Stimulated activated CD4-positive, alpha-beta T cell treated with anti-CD3 and anti-CD28 coated beads, TNF-alpha, amount 100 ng/mL, for 48 hours (primary cell): Measurements from ENCODE around the gene MOSPD2.

Experiments used
- DNase-seq, 3 donors: peaks; one replicate each; pipeline ENCODE4 v3.0.0-alpha.2; 2020; ENCODE audit warnings: low read depth in 3 of 3

MOSPD2 gene

DNA sequence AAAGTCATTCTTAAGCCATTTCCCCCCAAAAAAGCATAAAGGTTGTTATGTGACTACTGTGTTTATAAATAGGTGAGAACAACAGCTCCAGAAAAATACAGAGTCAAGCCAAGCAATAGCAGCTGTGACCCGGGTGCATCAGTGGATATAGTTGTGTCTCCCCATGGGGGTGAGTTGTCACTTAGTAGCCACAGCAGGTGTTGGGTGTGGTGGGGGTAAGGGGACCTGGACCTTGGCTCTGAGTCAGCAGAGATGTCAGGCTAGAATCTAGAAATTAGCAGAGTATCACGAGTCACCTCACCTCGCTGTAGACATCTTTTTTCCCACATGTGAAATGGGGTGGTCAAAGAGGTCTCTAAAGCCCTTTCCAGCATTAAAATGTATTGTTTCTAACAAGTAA, 42.4 kb downstream of the MOSPD2 start:
- no peak for DNase-seq

DNA sequence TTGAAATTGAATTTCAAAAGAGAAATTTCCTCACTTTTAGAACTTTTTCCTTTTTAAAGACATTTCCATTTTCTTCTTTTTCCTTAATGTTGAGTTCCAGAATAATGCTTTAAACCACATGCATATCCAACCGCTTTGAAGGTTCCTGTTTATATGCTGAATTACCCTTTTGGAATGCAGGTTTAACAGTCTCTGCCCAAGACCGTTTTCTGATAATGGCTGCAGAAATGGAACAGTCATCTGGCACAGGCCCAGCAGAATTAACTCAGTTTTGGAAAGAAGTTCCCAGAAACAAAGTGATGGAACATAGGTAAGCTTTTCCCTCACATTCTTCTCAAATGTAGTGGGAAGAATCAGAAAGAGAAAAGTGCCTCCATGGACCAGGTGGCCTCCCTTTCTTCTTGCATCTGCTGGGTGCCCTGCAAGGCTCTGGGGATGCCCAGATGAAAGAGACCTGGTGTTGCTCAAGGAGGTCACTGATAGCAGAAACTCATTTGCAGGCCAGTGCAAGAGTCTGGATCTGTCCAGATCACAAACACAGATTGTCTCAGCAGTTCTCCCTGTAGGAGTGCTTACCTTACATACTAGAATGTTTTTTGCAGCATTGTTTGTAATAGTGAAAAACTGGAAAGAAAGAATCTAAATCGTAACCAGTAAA, 42.9 kb downstream of the MOSPD2 start:
- no peak for DNase-seq

DNA sequence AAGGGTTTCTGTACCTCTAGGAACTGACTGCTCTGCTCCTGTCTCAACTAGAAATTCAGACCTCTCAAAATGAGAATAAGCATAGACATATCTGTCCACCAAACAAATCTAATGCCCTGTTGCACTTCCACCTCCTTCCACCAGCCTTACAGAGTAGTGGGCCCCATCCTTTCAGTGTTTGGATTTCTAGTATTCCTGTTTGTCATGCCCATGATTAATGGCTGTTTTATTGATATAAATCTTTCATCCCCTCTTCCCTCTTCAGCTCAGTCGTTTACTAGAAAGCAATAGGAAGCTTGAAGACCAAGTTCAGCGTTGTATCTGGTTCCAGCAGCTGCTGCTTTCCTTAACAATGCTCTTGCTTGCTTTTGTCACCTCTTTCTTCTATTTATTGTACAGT, 46.2 kb downstream of the MOSPD2 start:
- no peak for DNase-seq

DNA sequence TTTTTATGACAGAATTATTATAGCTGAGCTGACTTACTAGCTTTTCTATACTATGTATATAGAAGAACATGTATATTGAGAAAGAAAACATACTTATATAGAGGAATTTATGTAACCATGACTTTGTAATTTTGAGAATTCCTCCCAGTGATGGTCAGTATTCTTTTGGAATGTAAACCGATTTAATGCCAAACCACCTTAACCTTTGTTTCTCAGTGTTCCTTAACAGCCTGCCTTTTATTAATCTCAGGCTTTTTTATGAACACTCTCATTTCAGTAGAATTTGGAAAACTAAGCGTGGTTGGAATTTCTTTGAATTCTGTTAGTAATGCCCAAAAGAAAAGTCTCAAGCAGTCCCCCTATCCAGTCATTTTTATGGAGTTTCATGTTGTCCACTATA, 47.0 kb downstream of the MOSPD2 start:
- DNase-seq = no peak

DNA sequence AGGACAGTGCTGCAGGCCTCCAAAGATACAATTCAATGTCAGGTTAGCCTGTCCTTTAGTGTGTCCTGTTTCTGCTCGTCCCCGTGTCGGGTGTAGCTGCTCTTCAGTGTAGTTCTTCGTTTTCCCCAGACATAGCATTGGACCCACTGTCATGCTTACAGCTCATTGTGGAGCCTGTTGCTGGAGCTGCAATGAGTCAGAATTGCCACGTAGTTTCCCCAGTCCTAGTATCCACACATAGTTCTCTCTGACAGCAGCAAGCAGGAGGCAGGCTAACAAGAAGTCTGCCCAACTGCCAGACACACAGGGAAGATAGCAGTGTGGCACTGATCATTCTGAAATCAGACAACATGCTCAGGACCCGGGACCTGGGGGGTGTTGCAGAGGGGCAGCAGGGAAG, 49.2 kb downstream of the MOSPD2 start:
- no peak for DNase-seq

DNA sequence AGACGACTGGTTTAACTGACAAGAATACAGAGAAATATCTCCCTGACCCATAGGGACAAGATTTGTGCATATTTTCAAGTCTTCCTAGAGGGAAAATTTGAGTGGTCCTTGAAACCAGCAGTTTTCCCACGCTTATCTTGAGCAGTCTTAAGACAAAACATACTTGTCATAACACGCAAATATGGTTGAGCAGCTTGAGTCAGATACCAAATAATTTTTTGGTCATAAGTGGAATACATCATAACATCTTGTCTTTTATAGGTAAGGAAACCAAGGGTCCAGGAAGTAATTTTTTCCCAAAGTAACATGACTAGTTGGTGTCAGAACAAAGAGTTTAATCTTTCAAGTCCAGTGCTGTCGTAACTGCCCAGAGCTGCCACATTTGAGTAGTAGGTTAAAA, 50.5 kb downstream of the MOSPD2 start:
- DNase-seq = no peak

DNA sequence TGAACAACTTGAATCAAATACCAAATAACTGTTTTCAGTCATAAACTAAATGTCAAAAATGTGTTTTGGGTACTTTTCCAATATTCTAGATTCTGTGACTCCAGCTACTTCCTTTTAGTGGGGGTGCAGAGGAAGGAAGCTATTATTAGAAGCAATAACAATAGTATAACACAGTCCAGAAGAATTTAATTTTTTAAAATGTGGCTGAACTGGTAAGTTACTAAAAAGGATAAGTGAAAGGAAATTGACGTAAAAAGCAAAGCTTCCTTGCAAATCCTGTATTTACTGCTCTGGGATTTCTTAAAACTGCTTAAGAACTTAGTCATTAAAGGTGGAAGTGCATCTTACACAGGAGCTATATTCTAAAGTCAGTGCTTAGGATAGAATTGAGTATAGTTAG, 53.2 kb downstream of the MOSPD2 start:
- no peak for DNase-seq

DNA sequence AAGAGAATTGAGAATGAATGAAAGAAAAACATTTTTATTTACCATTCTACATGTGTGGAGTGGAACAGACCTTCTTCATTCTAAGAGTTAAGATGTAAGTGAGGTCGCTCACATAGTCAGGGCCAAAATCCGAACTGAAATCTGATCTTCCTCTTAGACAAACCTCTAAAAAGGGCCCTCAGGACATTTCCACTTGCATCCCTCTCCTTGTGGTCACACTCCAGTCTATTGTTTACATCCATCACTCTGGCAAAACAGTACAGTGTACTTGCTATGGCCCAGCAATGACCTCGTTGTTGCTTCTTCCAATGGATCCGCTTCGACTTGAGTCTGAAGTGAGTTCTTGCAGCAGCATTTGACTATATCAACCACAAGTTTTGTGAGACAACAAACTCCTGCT, 54.2 kb downstream of the MOSPD2 start:
- no peak for DNase-seq

DNA sequence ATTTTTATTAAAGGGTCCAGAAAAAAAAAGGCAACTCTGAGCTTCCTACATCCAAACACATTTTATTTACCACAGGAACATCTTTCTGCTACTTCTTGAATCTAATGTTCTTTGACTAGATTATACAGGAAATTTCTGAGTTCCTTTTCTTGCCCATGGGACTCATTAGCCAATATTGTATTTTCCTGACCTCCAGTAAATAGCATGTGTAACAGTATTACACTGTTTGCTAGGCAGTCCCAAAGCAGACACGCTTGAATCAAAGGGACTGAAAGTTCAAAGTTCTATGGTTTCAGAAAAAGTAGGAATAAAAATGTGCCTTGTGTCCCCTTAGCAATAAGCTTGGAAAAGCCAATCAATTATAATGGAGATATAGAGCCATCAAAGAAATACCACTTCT, 57.4 kb downstream of the MOSPD2 start:
- no peak for DNase-seq

DNA sequence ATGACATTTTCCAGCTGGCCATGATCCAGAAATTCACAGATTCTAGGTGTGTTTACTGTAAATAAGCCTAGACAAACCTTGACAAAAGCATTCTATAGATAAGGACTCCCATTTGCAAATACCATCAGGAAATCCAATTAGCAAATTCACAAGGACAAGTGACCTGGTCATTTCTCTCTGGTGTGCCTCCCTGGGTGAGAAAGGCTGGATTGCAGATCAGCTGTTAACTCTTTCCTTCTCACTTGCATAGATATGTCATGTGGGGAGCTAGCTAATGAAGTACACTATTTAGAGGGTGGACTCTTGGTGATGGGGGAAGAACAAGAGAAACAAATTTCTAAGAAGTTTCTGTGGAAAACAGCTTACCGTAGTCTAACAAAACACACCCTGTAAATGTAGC, 58.9 kb downstream of the MOSPD2 start:
- no peak for DNase-seq

DNA sequence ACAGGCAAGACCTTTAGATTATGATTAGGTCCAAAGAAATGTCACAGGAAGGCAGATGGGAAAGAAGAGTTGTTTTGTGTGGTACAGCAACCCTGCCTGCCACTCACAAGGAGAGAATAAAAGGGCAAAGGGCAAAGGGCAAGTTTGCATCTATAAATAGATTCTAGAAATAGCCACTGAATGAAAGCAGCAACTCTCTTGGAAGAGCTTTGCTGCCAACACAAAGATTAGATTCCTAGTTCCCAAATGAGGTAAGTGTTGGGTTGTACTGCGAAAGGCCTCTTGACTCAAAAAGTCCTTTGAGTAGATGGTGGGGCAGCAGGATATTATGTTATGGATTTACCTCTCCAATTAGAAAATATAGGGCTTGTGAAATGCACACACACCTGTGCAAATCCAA, 61.2 kb downstream of the MOSPD2 start:
- no peak for DNase-seq

DNA sequence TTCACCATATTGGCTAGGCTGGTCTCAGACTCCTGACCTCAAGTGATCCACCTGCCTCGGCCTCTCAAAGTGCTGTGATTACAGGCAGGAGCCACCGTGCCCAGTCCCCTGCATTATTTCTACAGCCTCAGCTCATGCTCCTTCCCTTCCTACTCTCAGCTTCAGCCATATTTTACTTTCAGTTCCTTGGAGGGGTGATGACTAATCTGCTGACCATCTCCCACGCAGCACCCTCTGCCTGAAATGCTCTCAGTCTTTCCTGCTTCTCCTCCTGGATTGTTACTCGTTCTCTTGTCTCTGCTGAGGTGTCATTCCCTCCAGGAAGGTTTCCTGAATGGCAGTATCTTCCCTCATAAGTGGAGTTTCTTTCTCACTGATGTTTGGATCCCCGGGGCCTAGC, 63.3 kb downstream of the MOSPD2 start:
- DNase-seq = no peak

DNA sequence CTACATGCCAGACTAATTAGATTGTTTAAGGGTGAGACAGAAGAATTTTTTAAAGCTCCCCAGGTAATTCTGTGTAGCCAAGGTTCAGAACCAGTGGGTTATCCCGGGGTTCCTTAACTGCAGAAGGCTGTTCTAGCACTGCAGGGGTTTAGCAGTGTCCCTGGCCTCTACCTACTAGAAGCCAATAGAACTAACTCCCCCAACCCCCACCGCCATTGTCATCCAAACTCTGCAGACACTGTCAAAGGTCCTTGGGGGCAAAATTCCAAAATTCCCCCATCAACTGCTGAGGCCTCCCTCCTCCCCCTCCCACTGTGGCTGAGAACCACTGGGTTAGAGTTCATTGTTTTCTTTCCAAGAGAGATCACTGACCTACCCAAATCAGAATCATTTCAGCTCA, 66.4 kb downstream of the MOSPD2 start:
- DNase-seq = no peak

DNA sequence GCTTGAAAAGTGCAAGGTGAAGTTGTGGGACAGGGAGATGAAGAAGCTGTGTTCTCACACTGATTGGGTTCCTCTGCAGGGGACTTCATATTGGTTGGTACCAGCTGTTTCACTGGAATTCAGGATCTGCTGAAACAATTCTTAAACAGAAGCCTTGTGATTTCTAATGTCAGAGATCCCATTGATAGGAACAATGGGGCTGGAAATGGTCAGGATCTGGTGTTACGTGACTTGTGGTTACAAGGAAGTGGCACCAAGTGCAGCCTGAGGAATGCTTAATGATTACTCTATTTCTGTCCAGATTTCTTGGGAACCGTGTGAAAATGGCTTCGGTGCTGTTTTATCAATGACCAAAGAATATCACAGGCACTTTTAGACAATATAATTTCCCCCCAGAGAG, 68.1 kb downstream of the MOSPD2 start:
- DNase-seq = no peak

DNA sequence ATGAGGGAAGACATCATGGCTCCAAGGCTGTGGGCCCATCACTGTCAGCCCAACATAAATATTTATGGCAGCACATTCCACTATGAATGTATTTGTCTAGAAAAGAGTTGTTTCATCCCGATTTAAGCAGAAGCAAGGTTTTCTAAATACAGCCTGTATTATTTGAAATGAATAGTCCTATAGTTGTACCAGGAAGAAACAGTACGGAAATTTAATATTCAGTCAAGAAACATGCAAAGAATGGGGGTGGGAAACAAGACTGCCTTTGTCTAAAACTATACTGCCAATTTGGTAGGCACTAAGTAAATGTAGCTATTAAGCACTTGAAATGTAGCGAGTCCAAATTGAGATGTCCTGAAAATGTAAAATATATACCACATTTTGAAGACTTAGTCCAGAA, 69.1 kb downstream of the MOSPD2 start:
- no peak for DNase-seq

DNA sequence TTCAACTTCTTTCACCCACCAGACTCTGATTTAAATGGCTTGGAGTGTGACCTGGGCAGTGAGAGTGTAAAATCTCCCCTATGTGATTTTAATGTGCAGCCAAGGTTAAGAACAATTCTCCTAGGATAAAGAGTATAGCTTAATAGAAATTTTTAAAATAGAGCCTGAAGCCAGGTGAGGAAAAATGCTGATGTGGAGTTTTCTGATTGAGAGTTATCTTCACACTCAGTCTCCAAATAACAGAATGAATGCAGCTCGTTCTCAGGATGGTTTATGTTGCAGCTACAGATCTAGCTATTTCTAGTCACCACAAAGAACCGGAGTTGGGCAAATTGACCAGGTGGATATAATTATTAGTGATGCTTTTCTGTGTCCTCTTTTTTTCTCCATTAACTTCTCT, 70.7 kb downstream of the MOSPD2 start:
- DNase-seq = no peak

DNA sequence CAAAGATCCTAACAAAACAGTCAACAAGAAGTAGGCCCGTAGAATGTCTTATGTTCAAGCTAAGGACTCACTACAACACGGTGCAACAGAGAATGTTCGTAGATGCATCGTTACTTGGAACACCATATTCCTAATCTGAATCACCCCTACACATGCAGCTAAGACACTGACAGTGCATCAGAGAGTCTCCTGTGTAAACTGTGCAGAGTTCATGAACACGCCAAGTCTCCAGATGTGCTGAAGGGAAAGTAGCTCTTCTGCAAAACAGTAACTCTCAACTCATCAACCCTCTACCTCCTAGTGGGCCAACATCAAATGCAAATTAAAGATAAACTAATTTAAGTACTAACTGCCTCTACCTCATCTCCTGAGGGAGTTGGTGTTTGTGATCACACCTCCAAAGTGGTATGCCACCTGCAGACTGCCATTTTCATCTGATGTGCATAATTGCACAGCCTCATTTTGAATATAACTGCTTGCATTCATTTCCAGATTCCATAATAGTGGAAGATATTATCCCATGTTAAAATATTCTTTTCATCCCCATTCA, 73.5 kb downstream of the MOSPD2 start:
- no peak for DNase-seq

DNA sequence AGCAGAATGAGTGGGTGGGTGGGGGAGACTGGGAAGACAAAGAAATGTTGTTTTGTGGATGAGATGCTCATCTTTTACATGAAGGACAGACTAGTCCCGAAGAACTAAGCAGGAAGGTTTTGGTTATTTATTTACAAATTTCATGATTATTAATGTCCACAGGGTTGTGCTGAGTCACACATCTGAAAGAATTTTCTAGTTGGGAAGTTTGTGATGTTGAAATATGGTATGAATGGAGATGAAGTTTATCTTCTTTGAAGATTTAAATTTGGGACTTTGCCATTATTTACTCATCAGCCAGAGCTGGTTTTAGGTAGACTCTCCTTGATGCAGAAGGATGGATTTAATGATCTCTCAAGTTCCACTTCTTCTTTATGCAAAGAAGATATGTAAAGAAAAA, 75.5 kb downstream of the MOSPD2 start:
- no peak for DNase-seq

DNA sequence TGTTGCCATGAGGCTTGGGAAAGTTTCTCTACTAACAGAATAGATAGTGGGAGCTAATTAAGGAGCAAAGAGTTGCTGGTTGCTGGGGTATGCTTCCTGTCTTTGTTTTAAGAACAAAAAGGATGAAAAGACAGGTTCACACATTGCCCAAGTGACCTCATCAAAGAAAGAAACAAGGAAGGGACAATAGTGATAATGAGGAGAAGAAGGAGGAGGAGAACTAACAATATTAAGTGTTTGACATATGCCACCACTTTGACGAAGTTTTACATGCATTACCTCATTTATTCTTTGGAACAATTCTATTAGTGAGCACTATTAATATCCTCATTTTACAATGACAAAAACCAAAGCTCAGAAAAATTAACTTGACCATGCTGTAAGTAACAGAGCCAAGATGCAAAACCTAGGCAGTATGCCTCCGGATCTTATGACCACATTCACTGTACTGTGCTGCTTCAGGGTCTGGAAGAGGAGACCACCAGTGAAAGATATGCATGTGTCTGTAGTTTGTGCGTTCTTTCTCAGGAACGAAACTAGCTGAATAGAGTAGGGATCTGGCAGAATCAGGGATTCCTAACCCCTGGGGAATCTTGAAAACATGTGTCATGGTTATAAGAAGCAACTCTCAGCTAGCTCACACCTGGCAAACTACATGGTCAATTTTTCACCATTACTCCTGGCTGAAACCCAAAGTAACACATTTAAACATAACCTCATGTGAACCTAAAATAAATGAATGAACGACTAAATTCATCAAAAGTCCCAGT, 83.8 kb downstream of the MOSPD2 start:
- no peak for DNase-seq

DNA sequence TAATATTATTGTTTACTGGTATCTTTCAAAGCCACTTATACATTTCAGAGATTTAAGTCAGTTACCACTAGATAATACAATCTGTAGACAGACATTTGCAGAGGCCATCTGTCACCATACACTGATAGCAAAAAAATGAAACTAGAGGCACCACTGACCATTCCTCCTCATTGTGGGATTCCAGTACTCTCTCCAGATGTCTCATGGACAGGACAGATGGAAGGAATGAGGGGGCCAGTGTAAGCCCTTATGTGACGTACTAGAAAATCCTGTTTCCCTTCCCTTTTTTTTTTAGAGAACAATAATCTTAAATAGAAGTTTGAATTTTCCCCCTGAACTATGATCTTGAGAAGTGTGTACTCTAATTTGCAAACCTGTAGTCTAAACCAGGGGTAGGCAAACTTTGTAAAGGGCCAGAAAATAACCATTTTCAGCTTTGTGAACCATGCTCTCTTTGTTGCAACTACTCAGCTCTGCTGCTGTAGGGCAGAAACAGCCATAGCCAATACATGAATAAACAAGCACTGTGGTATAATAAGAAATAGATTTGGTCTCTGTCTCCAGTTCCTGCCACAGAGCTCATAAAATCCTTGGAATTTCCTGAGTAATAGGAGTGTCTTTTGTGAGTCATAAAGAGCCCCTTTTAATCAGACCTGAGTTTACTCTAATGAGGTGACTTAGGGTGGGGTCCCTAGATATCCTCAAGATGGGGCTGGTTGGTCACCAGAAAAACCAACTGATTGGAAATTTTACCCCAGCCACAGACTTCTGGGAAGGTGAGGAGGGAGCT, 90.4 kb downstream of the MOSPD2 start:
- no peak for DNase-seq

DNA sequence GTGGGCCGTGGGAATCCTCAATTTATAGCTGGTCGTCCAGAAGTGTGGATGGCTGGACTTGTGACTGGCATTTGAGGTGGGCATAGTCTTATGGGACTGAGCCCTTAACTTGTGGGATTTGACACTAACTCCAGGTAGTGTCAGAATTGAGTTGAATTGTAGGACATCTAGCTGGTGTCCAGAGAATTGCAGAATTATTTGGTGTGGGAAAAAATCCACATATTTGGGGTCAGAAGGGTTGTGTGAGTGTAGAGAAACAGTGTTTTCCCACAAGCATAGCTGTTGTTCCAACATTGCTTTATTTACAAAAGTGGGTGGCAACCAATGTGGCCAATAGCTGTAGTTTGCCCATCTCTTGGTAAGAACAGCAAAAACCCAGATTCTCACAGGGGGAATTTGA, 91.3 kb downstream of the MOSPD2 start:
- DNase-seq = no peak
